ENCODE data around the gene WDR37. TPM values are rescaled to one million over a fixed set of nuclear protein-coding genes. Genes with fewer than 3 reads are reported as not detected.

Gene WDR37
- total RNA-seq, 6 experiments from 2014 or later: 5.8 to 9.7 (median 8.3) TPM

DNA sequence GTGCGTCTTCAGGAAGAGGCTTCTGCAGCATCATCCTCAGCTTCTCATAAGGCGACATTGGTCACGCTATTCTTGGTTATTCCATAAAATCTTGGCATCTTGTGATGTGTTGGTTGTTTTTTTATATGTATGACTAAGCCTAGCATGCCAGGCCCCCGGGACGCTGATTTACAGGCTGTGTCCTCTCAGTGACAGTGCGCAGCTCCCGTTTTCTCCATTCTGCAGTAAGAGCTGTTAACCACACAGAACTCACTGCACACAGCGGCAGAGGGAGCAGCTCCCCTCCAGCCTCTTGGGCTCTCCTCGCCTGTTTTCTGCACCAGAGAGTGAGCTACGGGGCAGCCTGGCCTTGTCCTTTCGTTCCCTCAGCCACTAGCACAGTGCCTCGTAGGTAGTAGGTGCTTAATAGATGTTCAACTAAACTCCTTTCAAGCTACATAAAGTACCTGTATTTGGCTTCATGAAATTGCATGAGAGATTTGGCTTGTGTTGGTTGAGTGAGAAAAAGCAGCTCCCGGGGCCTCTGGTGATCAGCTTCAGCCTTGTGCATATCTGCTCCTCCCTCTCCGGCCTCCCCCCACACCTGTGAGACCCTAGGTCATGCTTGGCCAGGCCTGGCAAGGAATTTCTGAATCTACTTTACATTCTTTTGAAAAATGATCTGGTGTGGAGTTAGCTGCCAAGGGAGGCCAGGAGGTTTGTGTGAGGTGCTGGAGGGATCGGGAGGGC is 116.2 kb downstream of the WDR37 start:
- no peak for ATAC-seq
- 53% methylated on average over 6 of the region's 15 CpGs for WGBS (ENCODE audit: insufficient coverage, low coverage, low lambda C conversion rate, missing lambda C conversion rate)
- H3K36me3 ChIP-seq: no peaks in the 10 kb centered on the region
- peak in 2 of 3 donors; percentile 2 to 27 for DNase-seq
- no peaks in the 10 kb centered on the region for H3K9me3 ChIP-seq
- no peak for TF ChIP-seq CTCF (IDR thresholded peaks at IDR 0.05)
- TF ChIP-seq POLR2A (IDR thresholded peaks at IDR 0.05): no peak
- H3K4me1 ChIP-seq: no peaks in the 10 kb centered on the region
- intact Hi-C loops (cut with DNase I): no loop called here
- H3K27ac ChIP-seq: no peak overlapping the region
- H3K4me3 ChIP-seq: no peak overlapping the region
- no peaks in the 10 kb centered on the region for H3K27me3 ChIP-seq

DNA sequence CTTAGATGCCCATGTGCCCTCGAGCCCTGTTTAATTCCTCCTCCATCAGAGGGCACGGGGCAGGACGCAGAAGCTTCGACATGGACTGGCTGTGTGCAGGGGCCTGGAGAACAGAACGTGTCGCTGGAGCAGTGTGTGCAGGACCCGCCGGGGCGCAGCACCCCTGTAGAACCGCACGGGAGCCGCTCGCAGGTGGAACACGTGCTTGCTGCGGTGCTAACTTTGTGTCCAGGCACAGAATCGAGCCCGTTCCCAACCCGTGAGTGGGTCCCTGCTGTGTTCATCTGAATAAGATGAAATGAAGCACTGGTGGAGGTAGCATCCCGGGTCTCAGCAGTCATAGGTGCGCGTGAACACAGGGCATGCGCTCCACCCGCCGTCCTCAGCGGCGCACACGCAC is 116.9 kb downstream of the WDR37 start:
- no CpG with 5 or more reads among the region's 27 CpGs for WGBS (ENCODE audit: insufficient coverage, low coverage, low lambda C conversion rate, missing lambda C conversion rate)
- no peaks in the 10 kb centered on the region for H3K36me3 ChIP-seq
- no peaks in the 10 kb centered on the region for H3K27me3 ChIP-seq
- H3K27ac ChIP-seq: no peak overlapping the region
- no peak overlapping the region for H3K4me3 ChIP-seq
- ATAC-seq: no peak
- peak in 1 of 3 donors; percentile 2 for DNase-seq
- TF ChIP-seq POLR2A (IDR thresholded peaks at IDR 0.05) (no peak), CTCF (IDR thresholded peaks at IDR 0.05) (no peak)
- no peaks in the 10 kb centered on the region for H3K9me3 ChIP-seq
- intact Hi-C loops (cut with DNase I): no loop called here
- no peaks in the 10 kb centered on the region for H3K4me1 ChIP-seq

GRCh38 chr10:1174022-1174421 is 117.8 kb downstream of the WDR37 start:
- intact Hi-C loops (cut with DNase I): no loop called here
- no peaks in the 10 kb centered on the region for H3K9me3 ChIP-seq
- no peaks in the 10 kb centered on the region for H3K36me3 ChIP-seq
- no peak overlapping the region for H3K27ac ChIP-seq
- 53% methylated on average over 3 of the region's 5 CpGs for WGBS (ENCODE audit: insufficient coverage, low coverage, low lambda C conversion rate, missing lambda C conversion rate)
- no peak overlapping the region for H3K4me3 ChIP-seq
- H3K4me1 ChIP-seq: no peaks in the 10 kb centered on the region
- ATAC-seq (peak in 1 of 4 donors; percentile 22), DNase-seq (peak in 1 of 3 donors; percentile 7)
- no peaks in the 10 kb centered on the region for H3K27me3 ChIP-seq
- TF ChIP-seq POLR2A (IDR thresholded peaks at IDR 0.05): no peak
- TF ChIP-seq CTCF (IDR thresholded peaks at IDR 0.05): no peak

DNA sequence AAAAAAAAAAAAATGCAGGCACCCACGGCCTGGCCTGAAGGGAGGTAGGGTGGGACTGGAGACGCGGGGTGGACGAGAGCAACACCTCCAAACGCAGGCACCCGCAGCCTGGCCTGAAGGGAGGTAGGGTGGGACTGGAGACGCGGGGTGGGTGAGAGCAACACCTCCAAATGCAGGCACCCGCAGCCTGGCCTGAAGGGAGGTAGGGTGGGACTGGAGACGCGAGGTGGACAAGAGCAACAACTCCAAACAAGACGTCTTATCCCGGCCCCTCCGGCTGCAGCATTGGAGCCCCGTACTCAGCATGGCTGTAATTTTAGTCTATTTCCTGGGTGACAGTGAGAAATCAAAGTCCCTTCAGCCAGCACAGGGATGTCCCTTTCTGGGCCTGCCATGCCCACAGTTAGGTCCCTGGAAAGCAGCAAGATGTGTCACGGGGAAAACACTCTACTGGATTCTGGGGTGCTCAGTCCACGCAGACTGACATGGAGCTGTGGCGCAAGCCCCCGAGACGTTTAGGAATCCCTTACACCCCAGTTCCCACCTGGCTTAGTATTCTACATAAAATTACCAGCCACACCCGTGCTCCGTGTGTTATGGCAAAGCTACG is 119.9 kb downstream of the WDR37 start:
- peak in 2 of 3 donors; percentile 1 to 35 for DNase-seq
- H3K4me1 ChIP-seq: no peaks in the 10 kb centered on the region
- no peaks in the 10 kb centered on the region for H3K27me3 ChIP-seq
- no peaks in the 10 kb centered on the region for H3K9me3 ChIP-seq
- TF ChIP-seq POLR2A (IDR thresholded peaks at IDR 0.05): no peak
- no peak for TF ChIP-seq CTCF (IDR thresholded peaks at IDR 0.05)
- WGBS (ENCODE audit: insufficient coverage, low coverage, low lambda C conversion rate, missing lambda C conversion rate): 60% methylated on average over 16 of the region's 23 CpGs
- intact Hi-C loops (cut with DNase I): no loop called here
- no peak for ATAC-seq
- H3K36me3 ChIP-seq: no peaks in the 10 kb centered on the region
- no peak overlapping the region for H3K27ac ChIP-seq
- H3K4me3 ChIP-seq: no peak overlapping the region

Measured in right lobe of liver (tissue), 6 donors.